Measurements from ENCODE around the gene GPS2.
A peak's percentile ranks its signal among the peaks of the same experiment; 100 is the strongest.
"Not testable (repeated sequence)": the region's sequence is repeated elsewhere in the genome, so short reads cannot be mapped to it uniquely, and the experiment has no call there.

Gene GPS2

DNA sequence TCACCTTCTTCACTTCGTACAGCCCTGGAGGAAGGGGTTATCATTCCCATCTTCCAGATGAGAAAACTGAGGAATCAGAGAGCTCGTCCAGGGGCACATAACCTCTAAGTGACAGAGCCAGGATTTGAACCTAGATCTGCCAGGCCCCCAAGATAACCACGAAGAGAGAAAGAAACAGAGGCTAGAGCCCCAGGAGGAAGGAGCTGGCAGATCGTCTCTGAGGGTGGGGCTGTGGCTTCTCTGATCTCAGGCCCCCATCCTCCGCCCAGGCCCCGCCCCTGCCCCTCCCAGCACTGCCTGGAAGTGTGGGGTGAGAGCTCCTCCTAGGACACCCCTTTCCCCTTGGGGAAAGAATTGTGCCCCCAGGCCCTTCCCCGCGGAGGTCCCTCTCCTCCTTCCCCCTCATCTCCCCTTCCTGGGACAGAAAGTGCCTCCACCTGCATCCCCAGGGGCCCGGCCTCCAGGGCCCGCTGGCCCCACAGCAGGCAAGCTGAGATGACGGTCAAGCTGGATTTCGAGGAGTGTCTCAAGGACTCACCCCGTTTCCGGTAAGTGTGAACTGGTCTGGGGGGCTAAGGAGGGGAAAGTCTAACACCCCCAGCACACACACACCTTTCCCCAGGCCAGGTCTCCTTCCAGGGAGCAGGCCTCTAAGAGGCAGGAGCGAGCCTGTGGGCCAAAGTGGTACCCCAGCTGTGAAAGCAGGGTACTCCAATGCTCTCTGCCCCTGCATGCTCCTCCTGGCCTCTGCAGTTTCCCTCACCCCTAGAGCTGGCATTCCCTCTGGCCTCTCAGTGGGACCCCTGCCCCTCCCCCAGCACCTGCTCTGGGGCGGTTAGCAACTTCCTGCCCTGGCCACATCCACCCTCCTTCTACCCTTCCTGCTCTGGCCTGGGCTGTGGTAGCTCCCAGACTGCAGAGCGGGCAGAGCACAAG, 21.3 kb upstream of the GPS2 start, which contains the start of gene ACAP1:
TSS of gene ACAP1 (plus strand) at position 290 of the 936 bp plus-strand sequence. CDS start at position 496, 206 bp downstream.
- DNase-seq, result peak; percentile 95

- not testable (repeated sequence) for DNase-seq
Observed at GRCh38 chr17:7335765-7336164, 20.6 kb upstream of the GPS2 start.

DNA sequence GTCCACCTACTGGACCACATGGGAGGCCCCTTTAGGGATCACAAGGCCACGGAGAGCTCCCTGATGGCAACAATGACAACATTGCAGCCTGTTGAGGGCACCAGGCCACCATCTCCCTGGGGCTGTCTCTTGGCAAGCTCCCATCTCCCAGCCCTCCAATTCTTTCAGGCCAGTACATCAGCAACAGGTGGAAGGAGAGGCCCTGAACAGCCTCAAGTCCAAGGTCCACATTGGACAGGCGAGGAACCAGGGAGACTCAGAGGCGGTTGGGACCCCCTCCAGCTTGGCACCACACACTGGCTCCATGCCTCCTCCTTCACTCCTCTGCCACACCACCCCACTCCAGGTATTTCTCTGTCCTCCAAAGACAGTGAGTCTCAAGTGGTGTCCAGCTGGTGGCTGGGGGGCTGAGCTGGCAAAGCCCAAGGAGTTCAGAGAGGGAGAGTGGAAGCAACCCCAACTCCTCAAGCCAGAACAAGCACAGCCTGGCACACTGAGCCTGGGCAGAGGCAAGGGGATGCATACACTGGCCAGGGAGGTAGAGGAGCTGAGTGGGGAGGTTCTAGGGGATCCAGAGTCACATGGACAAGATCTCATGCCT, 19.9 kb upstream of the GPS2 start:
- no peak for DNase-seq

- peak; percentile 50 for DNase-seq
Observed at GRCh38 chr17:7332600-7333069, 17.5 kb upstream of the GPS2 start.

DNA sequence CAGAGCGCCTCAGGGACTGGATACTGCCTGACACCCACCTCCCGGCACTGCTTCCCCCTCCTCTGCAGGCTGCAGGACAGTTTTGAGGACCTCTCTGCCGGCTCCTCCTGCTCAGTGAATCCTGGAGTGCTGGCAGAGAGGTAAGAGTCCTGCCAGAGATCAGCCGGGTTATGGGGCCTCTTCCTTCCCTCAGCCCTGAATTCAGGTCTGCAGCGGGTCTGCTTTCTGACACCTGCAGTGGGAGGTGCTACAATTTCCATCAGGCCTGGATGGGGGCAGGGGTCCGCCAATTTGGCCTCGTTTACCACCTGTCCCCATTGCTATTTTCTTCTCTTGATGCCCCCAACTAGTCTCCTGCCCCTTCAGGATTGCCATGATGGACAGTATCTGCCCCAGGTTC, 17.0 kb upstream of the GPS2 start:
- no peak for DNase-seq

GRCh38 chr17:7330638-7331015, 15.5 kb upstream of the GPS2 start:
- no peak for DNase-seq

DNA sequence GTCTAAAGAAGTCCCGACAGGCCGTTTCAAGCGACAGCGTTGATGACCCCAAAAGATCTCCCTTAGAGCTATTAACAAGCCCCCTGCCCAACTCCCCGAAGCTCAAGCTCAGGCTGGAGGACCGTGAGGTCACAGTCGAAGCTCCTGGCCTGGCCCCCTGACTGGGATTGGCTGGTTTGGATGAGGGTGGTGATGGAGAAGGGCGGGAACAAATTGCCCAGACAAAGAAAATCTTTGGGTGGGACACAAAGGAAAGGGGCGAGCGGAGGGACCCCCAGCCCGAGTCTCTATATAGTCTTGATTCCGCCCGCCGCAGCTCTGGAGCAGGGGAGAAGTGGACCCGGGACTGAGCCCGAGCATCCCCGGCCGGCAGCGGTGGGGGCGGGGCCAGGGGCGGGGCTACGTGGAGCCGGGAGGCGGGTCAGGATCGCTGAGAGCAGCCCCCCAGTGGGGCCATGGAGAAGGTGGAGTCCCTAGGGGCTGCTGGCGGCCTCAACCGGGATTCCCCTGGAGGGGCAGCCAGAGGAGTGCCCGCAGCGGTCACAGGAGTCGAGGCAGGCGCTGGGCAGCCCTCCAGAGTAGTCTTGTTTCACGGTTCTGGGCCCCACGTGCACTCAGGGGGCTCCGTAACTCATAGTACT, 15.0 kb upstream of the GPS2 start:
- peak; percentile 92 for DNase-seq

- DNase-seq, result peak; percentile 98
Observed at GRCh38 chr17:7329374-7329996, 14.3 kb upstream of the GPS2 start.

DNA sequence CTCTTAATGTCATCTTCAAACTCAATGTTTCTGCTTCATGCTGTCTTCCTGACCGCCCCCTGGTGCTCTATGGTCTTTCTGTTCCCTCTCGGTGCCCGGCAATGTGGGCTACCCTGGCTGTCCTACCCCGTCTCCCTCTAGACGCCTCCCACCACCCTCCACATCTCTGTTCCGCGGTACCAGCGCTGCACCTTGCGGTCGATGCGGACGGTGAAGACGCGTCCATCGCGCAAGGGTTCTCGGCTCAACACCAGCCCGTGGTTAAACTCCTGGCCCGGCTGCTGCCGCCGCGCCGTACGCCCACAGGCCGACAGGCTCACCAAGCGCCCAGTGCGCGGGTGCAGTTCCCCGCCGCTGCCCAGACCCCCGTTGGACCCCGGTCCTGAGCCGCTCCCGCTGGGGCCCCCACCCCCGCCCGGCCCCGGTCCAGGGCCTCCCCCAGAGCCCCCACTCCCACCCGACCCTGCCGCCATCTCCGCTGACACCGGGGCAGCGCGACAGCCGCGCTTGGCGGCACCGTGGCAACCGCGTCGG, 13.7 kb upstream of the GPS2 start, which contains the start of gene NEURL4:
TSS of gene NEURL4 (minus strand) at position 496 of the 534 bp plus-strand sequence. CDS start at position 473, 23 bp downstream.
- DNase-seq, result peak; percentile 49

GRCh38 chr17:7328009-7328408, 12.8 kb upstream of the GPS2 start:
- DNase-seq, result no peak

GRCh38 chr17:7327501-7327900, 12.3 kb upstream of the GPS2 start:
- DNase-seq, result no peak

GRCh38 chr17:7327056-7327455, 11.9 kb upstream of the GPS2 start:
- DNase-seq, result no peak

GRCh38 chr17:7326186-7326585, 11.0 kb upstream of the GPS2 start:
- DNase-seq, result no peak

- no peak for DNase-seq
Observed at GRCh38 chr17:7325031-7325528, 9.9 kb upstream of the GPS2 start.

- no peak for DNase-seq
Observed at GRCh38 chr17:7324438-7324779, 9.2 kb upstream of the GPS2 start.

- peak; percentile 59 for DNase-seq
Observed at GRCh38 chr17:7323731-7324437, 8.7 kb upstream of the GPS2 start.

GRCh38 chr17:7322520-7323194, 7.5 kb upstream of the GPS2 start:
- DNase-seq, result no peak

DNA sequence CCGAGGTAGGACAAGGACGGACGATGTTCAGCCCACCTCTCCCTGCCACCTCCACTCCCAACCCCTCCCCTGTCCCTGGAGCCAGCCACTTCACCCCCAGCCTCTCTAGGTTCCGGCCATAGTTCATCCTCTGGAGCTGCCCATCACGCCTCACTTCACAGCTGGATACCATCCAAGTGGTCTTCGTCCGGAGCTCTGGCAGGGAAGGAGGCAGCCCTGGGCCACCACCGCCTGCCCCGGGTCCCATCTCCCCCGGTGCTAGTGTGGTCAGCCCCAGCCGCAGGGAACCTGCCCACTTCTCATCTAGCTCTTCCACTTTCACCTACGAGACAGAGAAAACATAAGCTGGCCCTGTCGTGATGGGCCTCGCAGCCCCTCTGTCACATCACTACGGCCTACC, 6.3 kb upstream of the GPS2 start:
- DNase-seq, result no peak

DNA sequence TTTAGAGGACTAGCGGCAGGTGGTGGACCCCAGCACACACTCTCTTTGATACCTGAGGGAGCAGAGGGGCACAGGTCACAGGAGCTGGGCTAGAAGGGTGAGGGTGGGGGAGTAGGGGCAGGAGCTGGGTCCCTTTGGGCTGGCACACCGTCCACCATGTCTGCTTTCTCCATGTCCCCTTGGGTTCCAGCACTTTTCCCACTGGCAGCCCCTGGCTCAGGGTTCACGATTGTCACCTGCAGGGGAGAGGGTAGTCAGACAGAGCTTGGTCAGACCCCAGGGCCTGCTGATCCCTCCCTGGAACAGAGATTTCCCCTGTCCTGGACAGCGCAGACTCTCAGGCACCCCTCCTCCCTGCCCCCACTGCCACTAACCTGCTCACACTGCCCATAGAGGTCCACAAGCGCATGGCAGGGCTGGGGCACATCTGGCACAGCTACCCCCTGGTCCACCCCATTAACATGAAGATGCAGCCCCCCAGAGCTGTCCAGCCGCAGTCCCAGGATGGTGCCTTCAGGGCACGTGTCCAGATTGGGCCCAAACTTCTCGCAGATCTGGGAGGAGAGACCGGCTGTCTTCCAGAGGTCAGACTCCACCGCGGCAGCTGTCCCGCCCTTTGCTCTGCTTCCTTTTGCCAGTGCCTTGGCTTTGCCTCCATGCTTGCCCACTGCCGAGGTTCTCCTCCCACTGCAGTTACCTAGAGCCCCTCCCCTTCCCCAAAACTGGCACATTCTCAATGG, 3.1 kb upstream of the GPS2 start:
- DNase-seq, result no peak

DNA sequence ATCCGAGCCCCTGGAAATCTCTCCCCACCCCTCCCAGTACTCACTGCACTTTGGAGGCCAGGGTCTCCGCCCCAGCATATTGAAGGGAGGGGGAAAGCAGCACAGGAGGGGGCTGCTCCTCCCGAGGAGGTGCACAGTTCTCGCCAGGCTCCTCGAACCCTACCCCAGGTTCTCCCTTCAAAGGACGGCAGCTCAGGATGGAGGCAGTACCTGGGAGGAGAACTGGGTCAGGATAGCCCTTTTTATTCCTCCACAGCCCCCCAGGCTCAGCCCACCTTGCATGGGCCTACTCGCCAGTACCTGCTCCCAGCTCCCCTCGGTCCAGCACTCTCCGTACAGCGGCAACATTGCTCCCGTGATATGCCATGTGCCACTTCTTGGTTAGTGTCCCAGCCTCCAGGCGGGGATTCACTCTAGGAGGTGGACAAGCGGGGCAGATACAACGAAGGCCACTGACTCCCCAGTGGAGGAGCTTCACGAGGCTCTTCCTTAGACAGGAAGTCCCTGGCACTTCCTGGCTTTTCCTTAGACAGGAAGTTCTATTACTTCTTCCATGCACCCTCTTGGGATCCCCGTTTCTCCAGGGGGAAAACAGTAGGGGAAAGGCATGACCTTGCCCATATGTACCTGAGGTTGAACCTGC, 2.1 kb upstream of the GPS2 start:
- no peak for DNase-seq
